ENCODE measurements around the gene STARD13.

The STARD13 gene

DNA sequence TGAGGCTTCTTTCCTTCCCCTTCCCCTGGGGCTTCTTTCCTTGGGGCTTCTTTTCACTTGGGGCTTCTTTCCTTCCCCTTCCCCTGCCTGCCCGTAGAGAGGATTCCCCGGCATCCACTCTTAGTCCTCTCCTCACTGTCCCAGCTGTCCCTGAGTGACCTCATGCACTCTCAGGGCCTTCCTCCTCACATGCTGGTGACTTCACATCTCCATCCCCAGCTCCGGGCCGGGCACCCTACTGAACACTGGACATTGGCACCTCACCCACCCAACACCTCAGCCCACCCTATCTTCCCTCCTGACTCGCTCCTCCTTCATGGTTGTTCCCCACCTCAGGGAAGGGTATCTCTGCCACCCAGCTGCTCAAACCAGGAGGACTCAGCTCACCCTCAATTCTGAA lies 130.6 kb downstream of the STARD13 start:
- H3K27ac ChIP-seq = no peak overlapping the region
- no peaks in the 10 kb centered on the region for H3K9me3 ChIP-seq
- H3K4me1 ChIP-seq = no peaks in the 10 kb centered on the region
- no peak overlapping the region for H3K9ac ChIP-seq
- no peak overlapping the region for H3K4me3 ChIP-seq
- H3K4me2 ChIP-seq = no peak overlapping the region
- H3K36me3 ChIP-seq = no peaks in the 10 kb centered on the region
- no peaks in the 10 kb centered on the region for H3K27me3 ChIP-seq
- no peaks in the 10 kb centered on the region for H4K20me1 ChIP-seq
- TF ChIP-seq Cebpa-rat (IDR thresholded peaks at IDR 0.05) = no peak

DNA sequence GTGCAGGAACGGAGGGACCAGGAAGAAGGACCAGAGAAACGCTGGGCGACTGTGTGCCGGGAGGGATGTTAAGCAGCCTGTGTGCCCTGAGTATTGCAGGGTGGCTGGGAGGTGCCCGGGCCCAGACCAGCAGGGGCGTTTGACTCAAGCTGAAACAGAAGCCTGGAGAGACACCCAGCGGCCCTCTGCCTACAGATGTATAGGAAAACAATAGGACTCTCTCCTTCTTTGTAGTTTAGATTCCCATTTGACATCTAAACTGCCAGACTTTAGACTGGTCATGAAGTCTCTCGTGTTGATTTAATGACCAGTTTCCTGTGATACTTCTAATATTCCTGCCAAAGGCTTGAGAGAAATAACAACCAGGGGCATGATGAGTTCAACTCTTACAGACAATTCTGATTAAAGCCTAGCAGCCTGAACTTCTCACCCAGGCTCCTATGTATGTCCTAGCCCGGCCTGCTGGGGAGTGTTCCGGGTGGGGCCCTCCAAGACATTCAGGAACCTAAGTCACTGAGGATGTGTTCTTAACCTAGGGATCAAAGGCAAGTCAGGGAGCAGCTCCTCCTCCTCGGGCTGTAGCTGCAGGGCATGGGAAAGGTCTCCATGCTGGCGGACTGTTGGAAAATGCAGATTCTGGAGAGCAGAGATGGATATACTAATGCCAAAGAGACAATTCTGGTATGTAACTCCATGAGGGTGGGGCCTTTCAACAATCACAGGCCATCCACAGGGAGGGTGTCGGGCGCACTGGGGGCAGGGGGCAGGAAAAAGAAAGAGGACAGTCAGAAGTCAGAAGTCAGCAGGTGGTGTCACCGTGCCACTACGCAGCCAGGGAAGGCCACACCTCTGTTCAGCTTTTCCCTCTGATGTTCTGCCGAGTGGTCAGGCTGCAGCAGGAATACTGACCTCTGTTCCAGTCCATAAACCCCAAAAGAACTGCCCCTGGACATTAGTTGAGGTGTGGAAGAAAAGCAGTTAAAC lies 131.8 kb downstream of the STARD13 start:
- Histone ChIP-seq H3K36me3 (no peaks in the 10 kb centered on the region), H3K4me2 (no peak overlapping the region), H3K27me3 (no peaks in the 10 kb centered on the region), H3K4me3 (no peak overlapping the region), H3K9me3 (no peaks in the 10 kb centered on the region), H3K9ac (no peak overlapping the region), H3K4me1 (no peaks in the 10 kb centered on the region), H4K20me1 (no peaks in the 10 kb centered on the region), H3K27ac (no peak overlapping the region)
- no peak for TF ChIP-seq Cebpa-rat (IDR thresholded peaks at IDR 0.05)

DNA sequence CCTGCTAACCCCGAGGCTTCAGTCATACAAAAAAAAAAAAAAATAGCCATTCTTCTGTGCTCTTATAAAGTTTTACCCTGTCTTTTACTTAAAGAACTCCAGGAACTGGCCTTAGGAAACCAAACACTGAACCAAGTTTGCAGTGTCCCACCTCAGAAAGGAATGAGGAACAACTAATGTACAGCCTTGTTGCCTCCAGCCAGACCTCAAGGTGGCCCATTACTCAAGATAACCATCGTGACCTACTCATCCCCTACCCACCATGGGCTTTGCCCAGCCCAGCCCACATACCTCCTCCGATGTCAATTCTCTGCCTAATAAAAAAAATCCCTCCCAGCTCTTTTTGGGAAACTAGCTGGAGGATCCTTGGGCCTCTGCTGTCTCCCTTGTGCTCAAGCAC lies 133.2 kb downstream of the STARD13 start:
- no peak overlapping the region for H3K4me2 ChIP-seq
- no peaks in the 10 kb centered on the region for H3K4me1 ChIP-seq
- TF ChIP-seq Cebpa-rat (IDR thresholded peaks at IDR 0.05) = no peak
- no peaks in the 10 kb centered on the region for H3K9me3 ChIP-seq
- H3K27me3 ChIP-seq = no peaks in the 10 kb centered on the region
- H3K36me3 ChIP-seq = no peaks in the 10 kb centered on the region
- H4K20me1 ChIP-seq = no peaks in the 10 kb centered on the region
- H3K9ac ChIP-seq = no peak overlapping the region
- H3K4me3 ChIP-seq = no peak overlapping the region
- no peak overlapping the region for H3K27ac ChIP-seq

DNA sequence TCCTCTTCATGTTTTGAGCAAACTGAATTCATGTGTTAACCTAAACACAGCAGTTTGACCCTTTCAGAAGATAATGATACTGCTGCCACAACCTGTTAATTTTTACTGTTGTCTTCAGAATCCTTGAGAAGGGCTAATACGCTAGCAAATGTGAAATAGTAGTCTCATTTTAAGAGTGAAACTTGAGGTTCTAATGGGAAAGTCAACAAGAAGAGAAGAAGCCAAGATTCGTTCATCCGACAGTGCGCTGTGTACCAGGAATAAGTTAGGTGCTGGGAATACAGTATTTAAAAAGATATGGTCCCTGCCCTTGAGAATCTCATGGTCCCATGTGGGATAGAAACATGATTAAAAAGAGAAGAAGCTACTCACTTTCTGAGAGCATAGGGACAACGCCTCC lies 134.9 kb downstream of the STARD13 start:
- TF ChIP-seq Cebpa-rat (IDR thresholded peaks at IDR 0.05) = no peak
- Histone ChIP-seq H3K9ac (no peak overlapping the region), H3K27me3 (no peaks in the 10 kb centered on the region), H3K36me3 (no peaks in the 10 kb centered on the region), H3K4me1 (no peaks in the 10 kb centered on the region), H3K4me3 (no peak overlapping the region), H3K9me3 (no peaks in the 10 kb centered on the region), H4K20me1 (no peaks in the 10 kb centered on the region), H3K27ac (no peak overlapping the region), H3K4me2 (no peak overlapping the region)

DNA sequence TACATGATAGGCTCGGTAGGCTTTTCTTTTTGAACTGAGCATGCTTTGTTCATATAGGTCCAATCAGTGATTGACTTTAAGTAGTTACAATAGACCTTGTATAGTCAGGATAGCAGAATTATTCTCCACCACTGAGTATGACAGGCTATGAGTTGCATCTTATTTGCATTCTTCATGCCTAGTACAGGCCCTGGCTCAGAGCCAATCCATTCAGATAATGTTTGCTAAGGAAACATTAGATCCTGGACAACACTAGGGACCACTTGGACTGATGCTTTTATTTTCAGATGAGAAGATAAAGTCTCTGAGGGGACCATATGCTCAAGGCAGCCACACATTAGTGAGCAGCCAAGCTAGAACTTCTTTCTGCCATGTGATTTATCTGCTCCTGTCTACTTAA lies 135.4 kb downstream of the STARD13 start:
- H3K36me3 ChIP-seq = no peaks in the 10 kb centered on the region
- no peaks in the 10 kb centered on the region for H3K4me1 ChIP-seq
- H3K4me3 ChIP-seq = no peak overlapping the region
- H3K9me3 ChIP-seq = no peaks in the 10 kb centered on the region
- no peaks in the 10 kb centered on the region for H3K27me3 ChIP-seq
- H4K20me1 ChIP-seq = no peaks in the 10 kb centered on the region
- no peak for TF ChIP-seq Cebpa-rat (IDR thresholded peaks at IDR 0.05)
- H3K4me2 ChIP-seq = no peak overlapping the region
- no peak overlapping the region for H3K27ac ChIP-seq
- H3K9ac ChIP-seq = no peak overlapping the region

DNA sequence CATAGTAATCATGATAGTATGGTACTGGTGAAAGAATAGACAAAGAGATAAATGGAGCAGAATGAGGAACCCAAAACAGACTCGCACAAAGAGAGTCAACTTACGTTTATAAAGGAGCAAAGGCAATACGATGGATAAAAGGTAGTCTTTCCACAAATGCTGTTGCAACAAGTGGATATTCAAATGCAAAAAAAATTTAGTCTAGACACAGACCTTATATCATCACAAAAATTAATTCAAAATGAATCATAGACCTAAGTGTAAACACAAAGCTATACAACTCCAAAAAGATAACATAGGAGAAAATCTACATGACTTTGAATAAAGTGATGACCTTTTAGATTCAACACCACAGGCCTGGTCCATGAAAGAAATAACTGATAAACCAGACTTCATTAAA lies 137.7 kb downstream of the STARD13 start:
- H3K9me3 ChIP-seq = no peaks in the 10 kb centered on the region

DNA sequence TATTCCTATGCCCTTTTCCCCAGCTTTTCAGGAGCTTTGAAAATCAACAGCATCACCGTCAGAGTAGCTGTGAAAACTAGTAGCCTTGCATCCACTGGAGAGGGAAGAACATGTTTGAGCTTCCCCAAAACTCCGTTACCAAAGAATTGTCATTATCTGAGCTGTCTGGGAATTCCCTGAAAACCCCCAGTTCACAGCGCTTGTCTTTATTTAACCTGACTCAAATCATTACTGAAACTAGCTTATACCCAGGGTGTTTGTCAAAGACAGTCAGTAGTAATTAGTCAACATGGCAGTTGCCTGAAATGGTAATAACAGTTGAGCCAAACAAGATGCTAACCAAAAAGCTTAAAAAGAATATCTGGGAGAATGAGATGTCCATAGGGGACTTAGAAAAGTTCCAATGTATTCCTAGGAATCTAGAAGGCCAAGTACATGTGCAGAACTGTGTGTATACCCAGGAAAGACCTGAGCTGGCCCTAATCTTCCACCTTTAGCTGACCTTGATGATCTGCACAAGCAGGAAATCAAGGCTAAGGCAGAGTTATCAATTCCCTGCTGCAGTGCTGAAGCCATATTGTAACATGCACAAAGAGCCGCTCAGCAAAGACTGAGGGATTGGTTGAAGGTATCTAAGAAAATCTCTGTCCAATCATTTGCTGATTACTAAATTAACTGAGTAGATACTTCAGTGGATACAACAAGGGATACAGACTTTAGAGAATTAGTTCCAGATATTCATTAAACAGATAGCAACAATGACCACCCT lies 138.5 kb downstream of the STARD13 start:
- TF ChIP-seq Cebpa-rat (IDR thresholded peaks at IDR 0.05) = no peak
- H3K4me1 ChIP-seq = no peaks in the 10 kb centered on the region

More for the DNA sequence above, 137.7 kb downstream of the STARD13 start:
- Histone ChIP-seq H4K20me1 (no peaks in the 10 kb centered on the region), H3K4me2 (no peak overlapping the region), H3K9ac (no peak overlapping the region), H3K4me1 (no peaks in the 10 kb centered on the region), H3K27ac (no peak overlapping the region), H3K36me3 (no peaks in the 10 kb centered on the region), H3K27me3 (no peaks in the 10 kb centered on the region), H3K4me3 (no peak overlapping the region)
- TF ChIP-seq Cebpa-rat (IDR thresholded peaks at IDR 0.05) = no peak

DNA sequence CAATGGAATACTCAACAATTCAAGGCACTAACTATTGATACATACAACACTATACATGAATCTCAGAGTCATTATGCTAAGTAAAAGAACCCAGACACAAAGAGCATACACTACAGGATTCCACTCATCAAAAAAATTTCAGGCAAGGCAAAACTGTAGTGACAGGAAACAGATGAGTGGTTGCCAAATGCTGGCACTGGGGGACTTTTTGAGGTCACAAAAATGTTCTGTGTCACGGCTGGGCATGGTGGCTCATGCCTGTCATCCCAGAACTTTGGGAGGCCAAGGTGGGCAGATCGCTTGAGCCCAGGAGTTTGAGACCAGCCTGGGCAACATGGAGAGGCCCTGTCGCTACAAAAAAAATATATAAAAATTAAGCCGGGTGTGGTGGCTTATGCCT lies 139.9 kb downstream of the STARD13 start:
- H3K4me1 ChIP-seq = no peaks in the 10 kb centered on the region
- H3K27me3 ChIP-seq = no peaks in the 10 kb centered on the region
- H4K20me1 ChIP-seq = no peaks in the 10 kb centered on the region
- H3K36me3 ChIP-seq = no peaks in the 10 kb centered on the region
- H3K27ac ChIP-seq = no peak overlapping the region
- no peaks in the 10 kb centered on the region for H3K9me3 ChIP-seq
- no peak overlapping the region for H3K9ac ChIP-seq
- no peak for TF ChIP-seq Cebpa-rat (IDR thresholded peaks at IDR 0.05)
- H3K4me3 ChIP-seq = no peak overlapping the region
- no peak overlapping the region for H3K4me2 ChIP-seq

More for the DNA sequence above, 138.5 kb downstream of the STARD13 start:
- Histone ChIP-seq H4K20me1 (no peaks in the 10 kb centered on the region), H3K9me3 (no peaks in the 10 kb centered on the region), H3K27me3 (no peaks in the 10 kb centered on the region), H3K27ac (no peak overlapping the region), H3K4me2 (no peak overlapping the region), H3K36me3 (no peaks in the 10 kb centered on the region), H3K9ac (no peak overlapping the region), H3K4me3 (no peak overlapping the region)

DNA sequence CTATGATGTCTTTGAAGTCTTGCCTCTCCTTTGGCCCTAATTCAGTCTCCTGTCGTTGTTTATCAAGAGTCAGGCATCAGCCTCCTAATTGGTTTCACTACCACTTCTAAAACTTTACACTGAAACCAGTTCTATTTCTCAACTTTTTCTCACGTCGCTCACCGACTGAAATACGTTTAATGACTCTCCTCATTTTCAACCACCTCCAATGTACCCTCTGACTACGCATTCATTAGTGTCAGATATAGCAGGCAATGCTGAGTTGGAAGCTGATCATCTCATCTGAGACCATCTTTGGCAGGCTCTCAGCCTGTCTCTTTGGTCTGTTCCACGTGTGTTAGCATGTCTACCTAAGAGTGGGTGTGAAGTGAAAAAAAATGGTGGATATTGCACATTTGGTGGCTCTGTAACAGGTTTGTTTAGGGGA lies 141.2 kb downstream of the STARD13 start:
- Histone ChIP-seq H4K20me1 (no peaks in the 10 kb centered on the region), H3K4me2 (no peak overlapping the region), H3K9ac (no peak overlapping the region), H3K27ac (no peak overlapping the region), H3K36me3 (no peaks in the 10 kb centered on the region), H3K27me3 (no peaks in the 10 kb centered on the region), H3K4me3 (no peak overlapping the region), H3K4me1 (no peaks in the 10 kb centered on the region), H3K9me3 (no peaks in the 10 kb centered on the region)
- TF ChIP-seq Cebpa-rat (IDR thresholded peaks at IDR 0.05) = no peak

Measured in BLaER1 (cell line).